Endodermal cell (in vitro differentiated cells): Measurements from ENCODE around the gene DUSP6. TPM values are rescaled to one million over a fixed set of nuclear protein-coding genes. Genes with fewer than 3 reads are reported as not detected.

ENCODE experiments used
- DNase-seq: peaks from one replicate; pipeline ENCODE4 v3.0.0-alpha.2; 2017
- H3K27ac ChIP-seq: 2 replicates; pipeline ENCODE4 v1.5.1; 2013; ENCODE audit warnings: mild to moderate bottlenecking, low read depth, low read length, moderate library complexity
- H3K27me3 ChIP-seq: 2 replicates; pipeline ENCODE4 v1.6.1; 2013; ENCODE audit warnings: mild to moderate bottlenecking, low read length, moderate library complexity; ENCODE audit not compliant: insufficient read depth, control insufficient read depth, poor library complexity, severe bottlenecking
- H3K36me3 ChIP-seq: 2 replicates; pipeline ENCODE4 v1.7.0; 2013; ENCODE audit warnings: mild to moderate bottlenecking, low read length, moderate library complexity; ENCODE audit not compliant: control insufficient read depth, insufficient read depth
- H3K4me1 ChIP-seq: one replicate; pipeline ENCODE4 v1.7.0; 2013; ENCODE audit warnings: low read length; ENCODE audit not compliant: control insufficient read depth, insufficient read depth
- H3K4me3 ChIP-seq: 2 replicates; pipeline ENCODE4 v1.5.1; 2013; ENCODE audit warnings: mild to moderate bottlenecking, low read length, moderate library complexity
- H3K9ac ChIP-seq: 2 replicates; pipeline ENCODE4 v1.6.1; 2013; ENCODE audit warnings: mild to moderate bottlenecking, low read length, moderate library complexity; ENCODE audit not compliant: poor library complexity, severe bottlenecking; ENCODE audit errors: extremely low read depth
- H3K9me3 ChIP-seq: 2 replicates; pipeline ENCODE4 v1.6.1; 2013; ENCODE audit warnings: mild to moderate bottlenecking, low read length, moderate library complexity; ENCODE audit not compliant: control insufficient read depth
- H3K27ac Mint-ChIP-seq: 2 replicates; pipeline ENCODE4 v1.8.0; 2020; ENCODE audit warnings: mixed read lengths
- H3K27me3 Mint-ChIP-seq: 2 replicates; pipeline ENCODE4 v1.8.0; 2021; ENCODE audit warnings: mild to moderate bottlenecking, mixed read lengths; ENCODE audit not compliant: insufficient read depth
- H3K36me3 Mint-ChIP-seq: 2 replicates; pipeline ENCODE4 v1.8.0; 2020; ENCODE audit warnings: low read depth, mixed read lengths
- H3K4me1 Mint-ChIP-seq: 2 replicates; pipeline ENCODE4 v1.8.0; 2020; ENCODE audit warnings: mixed read lengths
- H3K4me3 Mint-ChIP-seq: 2 replicates; pipeline ENCODE4 v1.8.0; 2020; ENCODE audit warnings: mild to moderate bottlenecking, moderate library complexity, mixed read lengths
- H3K9me3 Mint-ChIP-seq: 2 replicates; pipeline ENCODE4 v1.8.0; 2020; ENCODE audit warnings: mild to moderate bottlenecking, mixed read lengths
- WGBS, 2 experiments: methylation state at CpG; one replicate each; pipeline versions ENCODE4 v1.1.5 to v1.1.7; 2013; ENCODE audit warnings: missing lambda C conversion rate in 2 of 2, mixed read lengths in 1 of 2; ENCODE audit not compliant: insufficient coverage in 1 of 2, insufficient read length in 1 of 2; 5-methylcytosine and 5-hydroxymethylcytosine counted together
- total RNA-seq, 2 donors: library from RNA; stranded (reverse); fragmentation: NEBNext Ultra II Directional in 1 of 2; extraction: Animal tissue kit (Norgen Biotek cat#: 25700) in 1 of 2; gene quantifications; 2 replicates in 1 of 2; 3 replicates in 1 of 2; pipeline ENCODE4 v1.2.1, GENCODE V29; 2021
- TF ChIP-seq, protein P1 (sequence below): fragments of 200-600 bp; sonication (generic); conservative IDR thresholded peaks from 2 replicates; pipeline ENCODE4 v1.5.0; 2021; ENCODE audit warnings: antibody characterized with exemption, mild to moderate bottlenecking

The DUSP6 gene
- total RNA-seq, 2 donors from 2014 or later: 85.9 to 123 TPM

DNA sequence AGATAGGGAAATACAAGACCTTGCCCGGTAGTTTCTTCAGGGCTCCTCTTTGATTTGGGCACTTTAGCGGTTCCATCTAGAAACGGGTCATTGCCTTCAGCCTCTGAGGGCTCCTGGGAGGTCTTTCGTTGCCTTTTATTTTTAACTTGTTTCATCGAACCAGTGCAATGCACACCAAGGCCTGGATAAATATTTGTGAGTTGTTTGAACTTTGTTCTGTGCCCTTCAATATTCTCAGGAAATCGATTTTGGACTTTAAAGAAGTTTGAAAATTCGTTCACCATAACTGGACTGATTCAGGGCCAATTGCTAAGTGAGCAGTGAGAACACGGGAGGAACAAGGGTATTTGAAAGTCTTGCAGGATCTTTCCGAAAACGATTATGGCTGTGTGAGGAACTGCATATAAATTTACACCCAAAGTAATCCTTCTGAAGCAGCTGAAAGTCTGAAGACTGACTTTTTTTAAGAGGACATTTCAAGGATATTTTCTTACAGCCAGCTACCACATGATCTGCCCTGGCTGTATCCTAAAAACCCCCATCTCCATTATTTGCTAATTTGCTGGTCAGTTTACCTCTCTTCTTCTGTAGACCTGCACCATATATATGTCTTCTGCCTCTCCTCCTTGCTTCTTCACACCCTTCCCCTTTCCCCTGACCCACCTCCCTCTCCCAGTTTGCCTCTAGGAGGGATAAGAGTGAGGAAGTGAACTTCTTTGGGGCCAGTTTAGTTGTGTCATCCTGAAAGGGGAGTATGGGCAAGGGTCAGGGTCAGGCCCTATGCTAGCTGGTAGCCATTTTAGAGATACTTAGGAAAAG lies 8.0 kb downstream of the DUSP6 start:
- H3K9me3 ChIP-seq: no peaks in the 10 kb centered on the region
- peaks cover 16% of the 10 kb centered on the region for H3K4me1 ChIP-seq
- Mint-ChIP-seq H3K4me3 (no peak overlapping the region), H3K27ac (peak overlapping the region; percentile 33), H3K36me3 (peaks cover 23% of the 10 kb centered on the region), H3K27me3 (peaks cover 2% of the 10 kb centered on the region), H3K9me3 (no peaks in the 10 kb centered on the region), H3K4me1 (peaks cover 68% of the 10 kb centered on the region)
- H3K27me3 ChIP-seq: no peaks in the 10 kb centered on the region
- H3K4me3 ChIP-seq: no peak overlapping the region
- TF ChIP-seq, protein P1, sequence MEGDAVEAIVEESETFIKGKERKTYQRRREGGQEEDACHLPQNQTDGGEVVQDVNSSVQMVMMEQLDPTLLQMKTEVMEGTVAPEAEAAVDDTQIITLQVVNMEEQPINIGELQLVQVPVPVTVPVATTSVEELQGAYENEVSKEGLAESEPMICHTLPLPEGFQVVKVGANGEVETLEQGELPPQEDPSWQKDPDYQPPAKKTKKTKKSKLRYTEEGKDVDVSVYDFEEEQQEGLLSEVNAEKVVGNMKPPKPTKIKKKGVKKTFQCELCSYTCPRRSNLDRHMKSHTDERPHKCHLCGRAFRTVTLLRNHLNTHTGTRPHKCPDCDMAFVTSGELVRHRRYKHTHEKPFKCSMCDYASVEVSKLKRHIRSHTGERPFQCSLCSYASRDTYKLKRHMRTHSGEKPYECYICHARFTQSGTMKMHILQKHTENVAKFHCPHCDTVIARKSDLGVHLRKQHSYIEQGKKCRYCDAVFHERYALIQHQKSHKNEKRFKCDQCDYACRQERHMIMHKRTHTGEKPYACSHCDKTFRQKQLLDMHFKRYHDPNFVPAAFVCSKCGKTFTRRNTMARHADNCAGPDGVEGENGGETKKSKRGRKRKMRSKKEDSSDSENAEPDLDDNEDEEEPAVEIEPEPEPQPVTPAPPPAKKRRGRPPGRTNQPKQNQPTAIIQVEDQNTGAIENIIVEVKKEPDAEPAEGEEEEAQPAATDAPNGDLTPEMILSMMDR: no peak
- DNase-seq: no peak
- no peak overlapping the region for H3K9ac ChIP-seq
- no peak overlapping the region for H3K27ac ChIP-seq
- 93 to 97% methylated on average over 6 to 10 of the region's 10 CpGs for WGBS, 2 experiments
- H3K36me3 ChIP-seq: peaks cover 24% of the 10 kb centered on the region

DNA sequence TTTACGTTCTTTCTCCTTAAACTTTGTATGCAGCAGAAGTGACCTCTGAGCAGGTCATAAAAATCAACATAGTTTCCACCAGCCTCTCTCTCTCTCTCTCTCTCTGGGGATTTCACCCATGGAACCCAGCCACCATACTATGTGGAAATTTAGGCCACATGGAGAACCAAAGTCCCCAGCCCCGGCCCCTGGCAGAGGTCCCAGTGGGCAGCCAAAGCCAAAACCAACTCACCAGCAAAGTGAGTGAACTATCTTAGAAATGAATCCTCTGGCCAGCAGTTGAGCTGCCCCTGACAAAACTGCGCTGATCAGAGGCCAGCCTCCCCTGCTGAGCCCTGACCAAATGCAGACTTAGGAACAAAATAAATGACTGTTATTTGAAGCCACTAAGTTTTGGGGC lies 9.2 kb downstream of the DUSP6 start:
- H3K36me3 Mint-ChIP-seq: peaks cover 12% of the 10 kb centered on the region
- Histone ChIP-seq H3K4me1 (peaks cover 10% of the 10 kb centered on the region), H3K9me3 (no peaks in the 10 kb centered on the region), H3K36me3 (peaks cover 12% of the 10 kb centered on the region), H3K9ac (no peak overlapping the region), H3K27me3 (no peaks in the 10 kb centered on the region), H3K4me3 (no peak overlapping the region), H3K27ac (no peak overlapping the region)
- no peak overlapping the region for H3K27ac Mint-ChIP-seq
- H3K4me1 Mint-ChIP-seq: peaks cover 57% of the 10 kb centered on the region
- TF ChIP-seq, protein P1: no peak
- no peaks in the 10 kb centered on the region for H3K9me3 Mint-ChIP-seq
- peaks cover 2% of the 10 kb centered on the region for H3K27me3 Mint-ChIP-seq
- DNase-seq: no peak
- H3K4me3 Mint-ChIP-seq: no peak overlapping the region
- 80 to 92% methylated on average over 1 to 3 of the region's 3 CpGs for WGBS, 2 experiments

DNA sequence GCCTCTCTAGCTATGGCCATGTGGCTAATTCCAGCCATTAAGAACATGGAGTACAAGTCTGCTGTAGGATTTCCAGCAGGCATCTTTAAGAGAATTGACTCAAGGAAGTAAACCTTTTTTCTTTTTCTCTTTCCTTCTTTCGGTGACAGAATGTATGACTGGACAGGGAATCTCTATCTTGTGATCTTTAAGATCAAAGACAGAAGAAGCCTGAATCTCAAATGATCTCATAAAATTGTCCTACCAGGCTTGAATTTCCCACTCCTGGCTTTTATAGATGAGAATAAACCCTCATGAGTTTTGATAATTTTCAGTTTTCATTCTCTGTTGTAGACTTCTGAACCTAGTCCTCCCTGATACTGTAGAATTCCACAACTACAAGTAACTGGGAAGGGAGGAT lies 11.4 kb downstream of the DUSP6 start:
- TF ChIP-seq, protein P1: no peak
- no peak overlapping the region for H3K27ac Mint-ChIP-seq
- no peak overlapping the region for H3K27ac ChIP-seq
- H3K4me3 ChIP-seq: no peak overlapping the region
- no peaks in the 10 kb centered on the region for H3K27me3 ChIP-seq
- no peak for DNase-seq
- peaks cover 44% of the 10 kb centered on the region for H3K4me1 Mint-ChIP-seq
- H3K9me3 Mint-ChIP-seq: no peaks in the 10 kb centered on the region
- no peaks in the 10 kb centered on the region for H3K9me3 ChIP-seq
- no peaks in the 10 kb centered on the region for H3K36me3 ChIP-seq
- no peak overlapping the region for H3K4me3 Mint-ChIP-seq
- H3K36me3 Mint-ChIP-seq: peaks cover 2% of the 10 kb centered on the region
- no peak overlapping the region for H3K9ac ChIP-seq
- 100% methylated on average over 1 of the region's 1 CpG for WGBS, 2 experiments
- H3K27me3 Mint-ChIP-seq: peaks cover 3% of the 10 kb centered on the region
- H3K4me1 ChIP-seq: peaks cover 5% of the 10 kb centered on the region
